SK-N-SH treated with all-trans-retinoic acid at 6 μM for 48 hours (cell line): ENCODE data around the gene KIAA0825.

Experiments used
- CREB5 ChIP-seq: fragments of 250-450 bp; sonication (Bioruptor Pico); IDR thresholded peaks from 2 replicates; pipeline ENCODE4 v1.5.1; 2020; ENCODE audit warnings: low read depth, mild to moderate bottlenecking, moderate library complexity
- ESRRG ChIP-seq: fragments of 250-450 bp; sonication (Bioruptor Pico); IDR thresholded peaks from 2 replicates; pipeline ENCODE4 v1.6.1; 2021; ENCODE audit warnings: mild to moderate bottlenecking
- RARB ChIP-seq: fragments of 250-450 bp; sonication (Bioruptor Pico); IDR thresholded peaks from 2 replicates; pipeline ENCODE4 v1.8.0; 2021; ENCODE audit warnings: mild to moderate bottlenecking, moderate library complexity
- TSHZ2 ChIP-seq: fragments of 250-450 bp; sonication (Bioruptor Pico); IDR thresholded peaks from 2 replicates; pipeline ENCODE4 v1.5.0; 2020; ENCODE audit warnings: mild to moderate bottlenecking, moderate library complexity

- TF ChIP-seq CREB5 (CRISPR knock-in tag) (no peak), ESRRG (no peak), TSHZ2 (CRISPR knock-in tag) (no peak), RARB (CRISPR knock-in tag) (no peak)
Measured at GRCh38 chr5:94378062-94378461, 240.3 kb downstream of the KIAA0825 start.
